UCSD-AML1 (cell line): ENCODE data around the gene PDE2A.

Experiments
- DNase-seq: peaks from one replicate; lab custom pipeline; 2025; ENCODE audit not compliant: unreplicated experiment; lab: John Stamatoyannopoulos, UW

The PDE2A gene

GRCh38 chr11:72552399-72552910, 121.8 kb downstream of the PDE2A start:
- DNase-seq, result no peak

DNA sequence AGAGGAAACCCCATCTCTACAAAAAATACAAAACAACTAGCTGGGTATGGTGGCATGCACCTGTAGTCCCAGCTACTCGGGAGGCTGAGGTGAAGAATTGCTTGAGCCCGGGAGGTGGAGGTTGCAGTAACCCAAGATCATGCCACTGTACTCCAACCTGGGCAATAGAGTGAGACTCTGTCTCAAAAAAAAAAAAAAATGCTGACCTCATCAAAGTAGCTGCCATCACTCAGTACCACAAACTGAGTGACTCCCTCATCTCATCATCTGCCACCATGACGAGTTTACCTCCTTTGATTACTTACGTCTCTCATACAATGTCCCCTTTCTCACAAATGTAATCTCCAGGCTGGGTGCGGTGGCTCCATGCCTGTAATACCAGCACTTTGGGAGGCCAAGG, 122.7 kb downstream of the PDE2A start:
- no peak for DNase-seq

DNA sequence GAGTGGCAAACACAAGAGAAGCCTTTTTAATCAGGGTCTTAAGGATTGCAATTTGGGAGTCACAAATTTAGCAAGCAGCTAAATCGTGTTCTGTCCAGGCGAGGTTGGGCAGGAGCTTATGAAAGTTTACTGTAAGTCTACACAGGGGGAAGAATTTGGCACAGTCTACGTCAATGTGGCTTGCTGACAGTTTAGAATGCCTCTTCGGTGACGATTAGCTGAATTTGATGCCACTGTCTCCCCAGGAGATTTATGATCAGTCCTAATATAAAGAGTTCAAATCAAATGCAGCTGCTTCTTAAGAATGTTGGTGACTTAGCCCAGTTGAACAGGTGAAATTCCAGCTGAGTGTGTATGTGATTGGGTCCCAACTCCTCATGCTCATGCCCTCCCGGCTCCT, 125.8 kb downstream of the PDE2A start:
- no peak for DNase-seq

DNA sequence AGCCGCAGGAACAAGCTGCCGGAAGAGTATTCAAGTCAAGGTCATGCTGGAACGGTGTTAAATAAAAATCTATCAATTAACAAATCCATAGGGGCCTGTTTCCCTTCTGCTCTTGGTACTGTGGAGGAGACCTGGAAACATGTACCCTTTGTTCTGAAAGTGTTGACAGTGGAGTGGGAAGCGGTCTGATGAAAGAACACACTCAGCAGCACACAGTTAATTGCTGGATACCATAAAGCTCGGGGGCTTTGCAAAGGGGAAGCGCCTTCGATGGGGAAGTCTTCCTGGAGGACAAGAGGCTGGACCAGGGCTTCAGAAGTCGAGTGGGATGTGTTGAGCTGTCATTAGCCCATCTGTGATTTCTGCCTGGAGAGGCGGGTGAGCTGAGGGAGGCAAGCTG, 127.4 kb downstream of the PDE2A start:
- DNase-seq, result no peak

- DNase-seq, result no peak
Measured at GRCh38 chr11:72544589-72544988, 129.6 kb downstream of the PDE2A start.

- DNase-seq, result no peak
Measured at GRCh38 chr11:72543849-72544542, 130.2 kb downstream of the PDE2A start.

DNA sequence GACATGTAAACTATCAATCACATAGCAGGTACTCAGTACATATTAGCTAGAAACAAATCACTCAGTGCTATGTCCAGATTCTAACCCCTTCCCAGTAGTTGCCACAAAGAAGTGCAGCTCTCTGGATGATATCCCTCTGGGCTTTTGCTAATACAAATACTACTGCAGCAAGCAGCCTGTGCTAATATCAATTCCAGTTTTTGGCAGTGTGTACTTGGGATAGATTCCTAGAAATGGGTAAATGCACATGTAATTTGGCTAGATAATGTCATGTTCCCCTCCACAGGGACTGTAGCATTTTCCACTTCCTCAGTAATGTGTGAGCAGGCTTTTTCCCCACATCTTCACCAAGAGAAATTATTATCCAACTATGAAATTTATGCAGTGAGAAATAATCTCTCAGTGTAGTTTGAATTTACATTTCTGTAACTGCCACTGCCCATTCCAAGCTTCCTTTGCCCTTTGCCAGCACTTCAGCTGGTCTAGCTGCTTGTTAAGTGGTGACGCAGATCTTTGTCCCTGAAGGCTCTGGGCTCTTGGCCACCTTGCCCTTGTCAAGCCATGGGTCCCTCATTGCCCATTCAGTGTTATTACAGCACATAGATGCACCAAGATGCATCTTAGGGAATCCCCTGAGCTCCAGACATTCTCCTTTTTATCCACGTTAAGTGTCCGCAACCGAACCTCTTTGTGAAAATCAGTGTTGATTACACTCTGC, 132.8 kb downstream of the PDE2A start:
- no peak for DNase-seq

- DNase-seq, result no peak
Measured at GRCh38 chr11:72537051-72537450, 137.2 kb downstream of the PDE2A start.

DNA sequence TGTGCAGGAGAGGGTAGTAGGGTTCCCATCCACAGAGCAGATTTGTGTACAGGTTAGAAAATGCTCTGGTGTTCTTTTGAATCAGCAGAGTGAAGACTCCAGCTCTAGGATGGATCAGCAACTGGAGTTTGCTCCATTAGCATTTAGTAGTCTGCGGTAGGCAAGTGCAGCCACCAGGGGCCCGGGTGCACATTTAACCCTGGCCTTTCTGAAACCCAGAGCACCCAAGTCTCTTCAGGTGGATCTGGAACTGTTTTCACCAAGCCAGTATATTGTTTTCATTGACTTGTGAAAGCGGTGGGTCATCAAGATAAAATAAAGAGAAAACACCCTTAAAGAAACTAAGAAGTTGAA, 139.1 kb downstream of the PDE2A start:
- no peak for DNase-seq

DNA sequence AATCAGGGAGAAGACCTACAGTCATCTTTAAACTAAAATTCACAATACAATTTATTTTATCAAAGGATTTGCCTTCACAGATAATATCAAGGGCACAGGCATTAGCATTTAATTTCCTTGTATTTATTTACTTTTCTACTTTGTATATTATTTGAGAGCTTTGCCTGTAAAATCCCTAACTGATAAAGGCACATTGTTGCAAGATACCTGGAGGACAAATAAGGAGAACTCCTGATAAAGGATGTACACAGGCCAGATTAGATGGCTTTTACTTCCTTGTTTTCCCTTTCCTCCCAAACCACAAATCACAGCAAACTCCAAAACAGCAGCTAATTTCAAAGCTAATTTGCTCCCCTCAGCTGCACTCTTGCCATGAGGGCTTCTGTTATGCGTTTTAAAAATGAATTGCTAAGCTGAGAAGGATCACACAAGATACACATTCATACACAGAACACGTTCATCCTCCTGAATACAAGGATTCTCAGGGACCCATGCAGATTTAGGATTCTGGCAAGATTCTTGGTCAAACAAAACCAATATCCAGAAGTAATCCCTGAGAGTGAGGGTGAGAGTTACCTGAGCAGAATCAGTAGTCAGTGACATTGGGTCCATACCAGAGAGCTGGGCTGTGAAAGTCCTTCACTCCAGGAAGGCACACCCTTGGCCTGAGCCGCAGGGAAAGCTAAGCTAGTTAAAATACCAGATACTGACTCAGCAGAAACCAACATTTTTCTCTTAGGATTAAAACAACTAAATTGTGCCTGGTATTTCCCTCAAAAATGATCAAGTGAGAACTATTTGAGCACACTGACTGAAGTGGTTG, 139.6 kb downstream of the PDE2A start:
- no peak for DNase-seq

DNA sequence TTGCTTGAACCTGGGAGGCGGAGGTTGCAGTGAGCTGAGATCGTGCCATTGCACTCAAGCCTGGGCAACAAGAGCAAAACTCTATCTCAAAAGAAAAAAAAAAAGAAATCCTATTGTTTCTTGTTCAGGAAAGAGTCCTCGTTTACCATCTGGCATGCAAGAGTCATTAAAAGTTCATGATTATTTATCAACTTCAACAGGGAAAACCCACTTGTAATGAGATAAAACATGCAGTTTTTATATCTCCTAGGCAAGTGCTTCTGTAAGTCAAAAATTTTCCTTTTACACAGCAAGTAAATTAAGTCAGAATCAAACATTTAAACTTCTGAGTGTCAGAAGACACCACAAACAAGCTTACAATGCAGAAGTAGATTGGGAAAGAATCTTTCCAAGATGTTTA, 145.2 kb downstream of the PDE2A start:
- DNase-seq, result no peak

DNA sequence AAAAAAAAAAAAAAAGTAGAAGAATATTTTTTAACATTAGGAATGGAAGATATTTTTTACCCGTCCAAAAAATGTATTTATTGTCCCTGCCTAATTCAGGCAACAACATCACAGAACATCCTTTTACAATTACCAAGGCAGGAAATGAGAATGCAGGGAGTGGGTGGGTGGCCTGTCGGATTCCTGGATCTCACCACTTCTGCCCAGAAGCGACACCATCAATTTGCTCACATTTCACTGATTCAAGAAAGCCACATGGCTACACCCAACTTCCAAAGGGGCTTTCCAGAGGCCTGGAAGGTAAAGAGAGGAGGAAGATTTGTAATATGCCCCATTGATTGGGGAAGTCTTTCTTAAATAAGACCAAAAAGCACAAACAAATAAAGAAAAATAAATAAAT, 146.1 kb downstream of the PDE2A start:
- no peak for DNase-seq
